ENCODE measurements around the gene ESF1. TPM values are rescaled to one million over a fixed set of nuclear protein-coding genes. Genes with fewer than 3 reads are reported as not detected.

Gene ESF1
- total and polyA plus RNA-seq, 11 donors = 8.9 to 19.0 (median 14.0) TPM

DNA sequence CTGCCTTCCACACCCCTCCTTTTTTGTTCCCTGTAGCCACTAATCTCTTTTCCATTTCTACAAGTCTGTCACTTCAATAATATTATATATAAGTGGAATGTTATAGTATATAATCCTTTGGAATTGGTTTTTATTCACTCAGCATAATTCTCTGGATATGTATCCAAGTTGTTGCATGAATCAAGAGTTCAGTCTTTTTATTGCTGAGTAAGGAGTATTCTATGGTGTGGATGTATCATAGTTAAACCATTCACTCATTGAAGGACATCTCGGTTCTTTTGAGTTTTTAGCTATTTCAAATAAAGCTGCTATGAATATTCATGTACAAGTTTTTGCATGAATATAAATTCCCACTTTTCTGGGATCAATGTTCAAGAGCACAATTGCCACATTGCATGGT lies 76.5 kb downstream of the ESF1 start:
- Histone ChIP-seq H3K36me3 (peaks cover 0 to 10% (median 3%) of the 10 kb centered on the region in 9 donors), H3K27ac (no peak overlapping the region), H3K27me3 (no peaks in the 10 kb centered on the region), H3K4me3 (no peak overlapping the region), H3K9me3 (peaks cover 0 to 17% (median 3%) of the 10 kb centered on the region in 12 donors), H3K4me1 (no peaks in the 10 kb centered on the region)
- intact Hi-C loops (cut with DNase I) = no loop called here
- TF ChIP-seq POLR2A (IDR thresholded peaks at IDR 0.05) = no peak
- TF ChIP-seq, protein P1, sequence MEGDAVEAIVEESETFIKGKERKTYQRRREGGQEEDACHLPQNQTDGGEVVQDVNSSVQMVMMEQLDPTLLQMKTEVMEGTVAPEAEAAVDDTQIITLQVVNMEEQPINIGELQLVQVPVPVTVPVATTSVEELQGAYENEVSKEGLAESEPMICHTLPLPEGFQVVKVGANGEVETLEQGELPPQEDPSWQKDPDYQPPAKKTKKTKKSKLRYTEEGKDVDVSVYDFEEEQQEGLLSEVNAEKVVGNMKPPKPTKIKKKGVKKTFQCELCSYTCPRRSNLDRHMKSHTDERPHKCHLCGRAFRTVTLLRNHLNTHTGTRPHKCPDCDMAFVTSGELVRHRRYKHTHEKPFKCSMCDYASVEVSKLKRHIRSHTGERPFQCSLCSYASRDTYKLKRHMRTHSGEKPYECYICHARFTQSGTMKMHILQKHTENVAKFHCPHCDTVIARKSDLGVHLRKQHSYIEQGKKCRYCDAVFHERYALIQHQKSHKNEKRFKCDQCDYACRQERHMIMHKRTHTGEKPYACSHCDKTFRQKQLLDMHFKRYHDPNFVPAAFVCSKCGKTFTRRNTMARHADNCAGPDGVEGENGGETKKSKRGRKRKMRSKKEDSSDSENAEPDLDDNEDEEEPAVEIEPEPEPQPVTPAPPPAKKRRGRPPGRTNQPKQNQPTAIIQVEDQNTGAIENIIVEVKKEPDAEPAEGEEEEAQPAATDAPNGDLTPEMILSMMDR (IDR thresholded peaks at IDR 0.05) = no peak
- DNase-seq (no peak), ATAC-seq (no peak)
- WGBS, 4 donors = 91 to 98% (median 95%) methylated on average over 1 of the region's 1 CpG

DNA sequence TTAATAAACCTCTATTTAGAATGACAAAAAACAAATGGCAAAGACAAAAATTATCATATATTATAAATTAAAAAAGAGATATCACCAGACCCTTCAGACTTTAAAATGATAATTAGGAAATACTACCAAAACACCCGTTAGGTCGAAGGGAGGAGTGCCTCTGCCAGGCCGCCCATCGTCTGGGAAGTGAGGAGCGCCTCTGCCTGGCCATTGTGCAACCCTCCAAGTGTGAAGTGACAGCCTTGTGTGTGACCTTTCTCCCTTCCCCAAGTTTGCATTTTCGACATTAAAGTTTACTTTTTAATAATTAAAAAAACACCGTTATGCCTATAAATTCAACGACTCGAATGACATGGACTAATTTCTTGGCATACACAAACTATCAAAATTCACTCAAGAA lies 81.5 kb downstream of the ESF1 start:
- H3K4me3 ChIP-seq = no peak overlapping the region
- DNase-seq (no peak), ATAC-seq (no peak)
- H3K36me3 ChIP-seq = no peaks in the 10 kb centered on the region
- intact Hi-C loops (cut with DNase I) = no loop called here
- no peaks in the 10 kb centered on the region for H3K4me1 ChIP-seq
- no peak overlapping the region for H3K27ac ChIP-seq
- no peaks in the 10 kb centered on the region for H3K9me3 ChIP-seq
- no peaks in the 10 kb centered on the region for H3K27me3 ChIP-seq
- 68 to 73% (median 71%) methylated on average over 9 of the region's 9 CpGs for WGBS, 4 donors
- no peak for TF ChIP-seq POLR2A (IDR thresholded peaks at IDR 0.05)
- TF ChIP-seq, protein P1 (IDR thresholded peaks at IDR 0.05) = no peak

DNA sequence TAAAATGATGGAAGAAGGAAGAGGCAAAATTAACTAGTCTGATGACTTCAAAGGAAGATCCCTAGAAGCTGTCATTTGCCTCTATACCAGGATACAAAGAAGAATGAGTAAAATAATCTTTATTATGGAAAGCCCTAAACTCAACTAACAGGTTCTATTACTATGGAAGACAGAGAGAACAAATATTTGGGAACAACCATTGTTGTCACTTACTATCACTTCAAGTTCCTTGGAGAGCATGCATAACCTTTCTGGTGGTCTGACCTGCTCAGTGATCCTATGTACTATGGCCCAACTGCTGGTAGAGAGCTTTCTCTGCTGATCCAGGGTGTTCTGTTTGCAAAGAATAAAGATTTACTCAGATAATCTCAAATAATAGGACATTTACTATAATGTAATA lies 83.2 kb downstream of the ESF1 start:
- Histone ChIP-seq H3K4me3 (no peak overlapping the region), H3K4me1 (no peaks in the 10 kb centered on the region), H3K27me3 (no peaks in the 10 kb centered on the region), H3K27ac (no peak overlapping the region), H3K36me3 (no peaks in the 10 kb centered on the region), H3K9me3 (no peaks in the 10 kb centered on the region)
- intact Hi-C loops (cut with DNase I) = no loop called here
- TF ChIP-seq, protein P1 (IDR thresholded peaks at IDR 0.05) = no peak
- TF ChIP-seq POLR2A (IDR thresholded peaks at IDR 0.05) = no peak
- DNase-seq (no peak), ATAC-seq (no peak)

DNA sequence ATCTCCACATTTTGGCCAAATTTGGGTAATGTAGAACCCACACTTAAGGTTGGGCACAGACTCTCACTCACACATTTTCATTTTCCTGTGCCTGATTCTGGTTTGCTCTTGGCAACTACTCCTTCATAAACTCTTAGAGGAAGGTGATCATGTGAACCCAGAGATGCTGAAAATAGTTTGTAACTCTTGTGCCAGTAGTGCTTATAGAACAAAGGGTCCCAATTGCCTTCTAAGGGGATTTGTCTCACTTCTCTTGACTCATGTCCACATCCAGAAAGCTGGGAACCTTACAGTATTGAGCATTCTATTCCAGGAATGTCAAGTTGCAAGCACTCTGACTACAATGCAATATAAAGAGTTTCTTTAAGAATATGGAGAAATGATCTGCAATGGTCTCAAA lies 84.0 kb downstream of the ESF1 start:
- Histone ChIP-seq H3K4me3 (no peak overlapping the region), H3K27ac (no peak overlapping the region), H3K9me3 (no peaks in the 10 kb centered on the region), H3K27me3 (no peaks in the 10 kb centered on the region), H3K36me3 (no peaks in the 10 kb centered on the region), H3K4me1 (no peaks in the 10 kb centered on the region)
- intact Hi-C loops (cut with DNase I) = no loop called here
- DNase-seq = no peak
- no peak for ATAC-seq
- no peak for TF ChIP-seq POLR2A (IDR thresholded peaks at IDR 0.05)
- TF ChIP-seq, protein P1 (IDR thresholded peaks at IDR 0.05) = no peak
